Erythroblast (primary cell): ENCODE results near the gene CCDC8.

Experiments used
- GATA1 ChIP-seq: IDR thresholded peaks from 2 replicates; pipeline ENCODE4 v1.6.1; 2011; ENCODE audit warnings: low read depth, mild to moderate bottlenecking, control low read depth, low read length, moderate library complexity
- POLR2A ChIP-seq: IDR thresholded peaks from 2 replicates; pipeline ENCODE4 v1.6.1; 2011; ENCODE audit warnings: mild to moderate bottlenecking, low read length

- TF ChIP-seq POLR2A (no peak), GATA1 (no peak)
These were observed 18.5 kb upstream of the CCDC8 start for GRCh38 chr19:46431824-46432223.
